Endothelial cell of umbilical vein (primary cell): ENCODE results near the gene TBCD. TPM values are rescaled to one million over a fixed set of nuclear protein-coding genes. Genes with fewer than 3 reads are reported as not detected.

Experiments used
- BruUV-seq: library from RNA; stranded (reverse); fragments of 400-500 nt; replicated peaks from 2 replicates; lab custom pipeline; 2021; lab: Mats Ljungman, UMichigan
- CTCF ChIA-PET: fragments of 300-600, 350-600 bp; sonication (Branson Sonifier 250); formaldehyde crosslinking; loops from one replicate; lab custom pipeline; 2021; ENCODE audit warnings: antibody characterized with exemption, inconsistent platforms; lab: Charles Lee
- POLR2A ChIA-PET: fragments of 300-600, 350-600 bp; sonication (Branson Sonifier 250); formaldehyde crosslinking; loops from one replicate; lab custom pipeline; 2021; ENCODE audit warnings: antibody characterized with exemption, inconsistent platforms; lab: Charles Lee
- DNase-seq: peaks from one replicate; pipeline ENCODE4 v3.0.0-alpha.2; 2011; ENCODE audit warnings: low read depth, low spot score
- FAIRE-seq: peaks from 2 replicates; lab custom pipeline; 2011; peaks lifted over from hg19 to GRCh38; lab: Jason Lieb, UNC
- H2AFZ ChIP-seq: 2 replicates; pipeline ENCODE4 v1.6.0; 2012; ENCODE audit warnings: low read depth, low read length, control low read depth, inconsistent platforms
- H3K27ac ChIP-seq: 2 replicates; pipeline ENCODE4 v1.5.1; 2011; ENCODE audit warnings: low read depth, mild to moderate bottlenecking, control low read depth, low read length, moderate library complexity; ENCODE audit not compliant: insufficient read depth
- H3K27me3 ChIP-seq, 2 experiments: 2 replicates each; pipeline versions ENCODE4 v1.6.0 to v1.6.1; 2011; ENCODE audit warnings: low read length in 2 of 2, mixed read lengths in 1 of 2; ENCODE audit not compliant: control insufficient read depth in 2 of 2, insufficient read depth in 2 of 2
- H3K36me3 ChIP-seq, 2 experiments: 2 replicates in 1 of 2; 3 replicates in 1 of 2; pipeline ENCODE4 v1.5.1; 2011; ENCODE audit warnings: low read length in 2 of 2, mild to moderate bottlenecking in 1 of 2, moderate library complexity in 1 of 2; ENCODE audit not compliant: control insufficient read depth in 2 of 2, insufficient read depth in 2 of 2; ENCODE audit errors: extremely low read depth in 1 of 2
- H3K4me1 ChIP-seq: 3 replicates; pipeline ENCODE4 v1.5.1; 2011; ENCODE audit warnings: mild to moderate bottlenecking, low read length; ENCODE audit not compliant: control insufficient read depth, insufficient read depth; ENCODE audit errors: extremely low read depth
- H3K4me2 ChIP-seq: 2 replicates; pipeline ENCODE4 v1.6.1; 2011; ENCODE audit warnings: low read length, control low read depth, mixed read lengths; ENCODE audit not compliant: insufficient read depth
- H3K4me3 ChIP-seq, 3 experiments: fragments of 200-600 bp in 1 of 3; sonication (generic), shearing (Covaris generic) in 1 of 3; replicated peaks in 1 of 3; 2 replicates each; pipeline ENCODE4 v1.5.1; 2011 to 2016; ENCODE audit warnings: control low read depth in 3 of 3, low read length in 3 of 3, mild to moderate bottlenecking in 2 of 3, inconsistent platforms in 1 of 3, low read depth in 1 of 3, moderate library complexity in 1 of 3; ENCODE audit not compliant: insufficient read depth in 1 of 3
- H3K79me2 ChIP-seq: 2 replicates; pipeline ENCODE4 v1.6.0; 2012; ENCODE audit warnings: low read length, inconsistent platforms; ENCODE audit not compliant: control insufficient read depth, insufficient read depth
- H3K9ac ChIP-seq: replicated peaks from 2 replicates; pipeline ENCODE3; 2011; ENCODE audit warnings: low read length, control low read depth; ENCODE audit not compliant: insufficient read depth; ENCODE audit errors: extremely low read depth
- H3K9me1 ChIP-seq: replicated peaks from 3 replicates; pipeline ENCODE4 v1.6.0; 2011; ENCODE audit warnings: mild to moderate bottlenecking, low read length; ENCODE audit not compliant: control insufficient read depth, insufficient read depth; ENCODE audit errors: extremely low read depth
- H3K9me3 ChIP-seq: replicated peaks from 2 replicates; pipeline ENCODE4 v1.5.1; 2012; ENCODE audit warnings: low read length, inconsistent platforms; ENCODE audit not compliant: control insufficient read depth, insufficient read depth
- H4K20me1 ChIP-seq: replicated peaks from 2 replicates; pipeline ENCODE3; 2011; ENCODE audit warnings: mild to moderate bottlenecking, low read length; ENCODE audit not compliant: control insufficient read depth, insufficient read depth; ENCODE audit errors: extremely low read depth
- EZH2 ChIP-seq: IDR thresholded peaks from 2 replicates; pipeline ENCODE4 v1.6.1; 2012; ENCODE audit warnings: borderline replicate concordance, low read depth, mild to moderate bottlenecking, moderate library complexity, low read length, inconsistent platforms; ENCODE audit not compliant: severe bottlenecking
- FOS ChIP-seq: IDR thresholded peaks from 2 replicates; pipeline ENCODE4 v1.6.1; 2011; ENCODE audit warnings: mild to moderate bottlenecking, low read length, moderate library complexity, borderline replicate concordance; ENCODE audit not compliant: insufficient read depth
- GATA2 ChIP-seq: IDR thresholded peaks from 2 replicates; pipeline ENCODE4 v1.7.0; 2011; ENCODE audit warnings: low read depth, mild to moderate bottlenecking, moderate library complexity, mixed read lengths, low read length; ENCODE audit not compliant: insufficient read length, insufficient read depth
- JUN ChIP-seq: IDR thresholded peaks from 2 replicates; pipeline ENCODE4 v1.6.1; 2011; ENCODE audit warnings: borderline replicate concordance, low read depth; ENCODE audit not compliant: insufficient read length, insufficient read depth
- POLR2AphosphoS5 ChIP-seq: IDR thresholded peaks from 2 replicates; pipeline ENCODE4 v1.6.1; 2012; ENCODE audit warnings: low read depth, mild to moderate bottlenecking, control low read depth, low read length, moderate library complexity; ENCODE audit not compliant: insufficient read depth
- dilution Hi-C: fragments of 300-500 bp; cut with MboI; formaldehyde crosslinking; loops from one replicate; pipeline ENCODE4 v1.15.0; 2019; ENCODE audit warnings: low sequenced_read_pairs; ENCODE audit not compliant: extremely low pct_ligation_motif_present
- intact Hi-C: fragments of 100-400 bp; cut with micrococcal nuclease; formaldehyde crosslinking; loops from one replicate; pipeline ENCODE4 v1.10.0; 2022
- polyA plus RNA-seq, 4 experiments: library from polyadenylated mRNA; depleted of rRNA in 3 of 4; stranded (reverse) in 3 of 4; unstranded in 1 of 4; fragments of >200 nt; gene quantifications; 2 replicates each; pipeline versions ENCODE4 v1.2.1 to v1.2.3, GENCODE V29; 2011 to 2012; ENCODE audit warnings: missing spikeins in 1 of 4
- total RNA-seq: library from RNA; stranded (reverse); gene quantifications from 2 replicates; pipeline ENCODE4 v1.2.3, GENCODE V29; 2021
- TF ChIP-seq, protein P1 (sequence below), 2 donors: IDR thresholded peaks; 1 replicate in 1 of 2; 2 replicates in 1 of 2; pipeline ENCODE4 v1.5.1; 2011; ENCODE audit warnings: low read length in 2 of 2, mild to moderate bottlenecking in 2 of 2, moderate library complexity in 2 of 2, control low read depth in 1 of 2, inconsistent platforms in 1 of 2, low read depth in 1 of 2; ENCODE audit not compliant: insufficient read depth in 1 of 2; ENCODE audit errors: extremely low read depth in 1 of 2
- TF ChIP-seq, protein P2 (sequence below): IDR thresholded peaks from 2 replicates; pipeline ENCODE4 v1.6.1; 2011; ENCODE audit not compliant: insufficient read depth, insufficient read length

TBCD gene
- total and polyA plus RNA-seq, 2 donors (not counting 3 experiments of a cell fraction or from before 2014, with no cell fraction given): 121 to 145 TPM

GRCh38 chr17:82836823-82837357, 85.0 kb downstream of the TBCD start:
- Histone ChIP-seq H3K9me1 (no peaks in the 10 kb centered on the region), H3K9ac (no peak overlapping the region), H4K20me1 (no peaks in the 10 kb centered on the region), H3K79me2 (no peaks in the 10 kb centered on the region), H2AFZ (no peak overlapping the region), H3K36me3 (no peaks in the 10 kb centered on the region), H3K4me2 (no peak overlapping the region), H3K4me1 (no peaks in the 10 kb centered on the region), H3K27ac (no peak overlapping the region), H3K9me3 (no peaks in the 10 kb centered on the region), H3K27me3 (no peaks in the 10 kb centered on the region), H3K4me3 (no peak overlapping the region)
- dilution Hi-C loops: no loop called here
- DNase-seq: no peak
- intact Hi-C loops: no loop called here
- no peak for TF ChIP-seq POLR2AphosphoS5
- TF ChIP-seq, protein P1, sequence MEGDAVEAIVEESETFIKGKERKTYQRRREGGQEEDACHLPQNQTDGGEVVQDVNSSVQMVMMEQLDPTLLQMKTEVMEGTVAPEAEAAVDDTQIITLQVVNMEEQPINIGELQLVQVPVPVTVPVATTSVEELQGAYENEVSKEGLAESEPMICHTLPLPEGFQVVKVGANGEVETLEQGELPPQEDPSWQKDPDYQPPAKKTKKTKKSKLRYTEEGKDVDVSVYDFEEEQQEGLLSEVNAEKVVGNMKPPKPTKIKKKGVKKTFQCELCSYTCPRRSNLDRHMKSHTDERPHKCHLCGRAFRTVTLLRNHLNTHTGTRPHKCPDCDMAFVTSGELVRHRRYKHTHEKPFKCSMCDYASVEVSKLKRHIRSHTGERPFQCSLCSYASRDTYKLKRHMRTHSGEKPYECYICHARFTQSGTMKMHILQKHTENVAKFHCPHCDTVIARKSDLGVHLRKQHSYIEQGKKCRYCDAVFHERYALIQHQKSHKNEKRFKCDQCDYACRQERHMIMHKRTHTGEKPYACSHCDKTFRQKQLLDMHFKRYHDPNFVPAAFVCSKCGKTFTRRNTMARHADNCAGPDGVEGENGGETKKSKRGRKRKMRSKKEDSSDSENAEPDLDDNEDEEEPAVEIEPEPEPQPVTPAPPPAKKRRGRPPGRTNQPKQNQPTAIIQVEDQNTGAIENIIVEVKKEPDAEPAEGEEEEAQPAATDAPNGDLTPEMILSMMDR (IDR thresholded peaks at IDR 0.05; ENCODE audit: extremely low read depth in 1 of 2, insufficient read depth in 1 of 2, low read depth in 1 of 2, low read length in 2 of 2): peak; percentile 7 to 23
- ChIA-PET POLR2A (no interaction called here), CTCF (interaction anchor here (1.0 to 2.4 kb wide), 6 partner anchors 8 to 81 kb away, joined by 3 to 6 read pairs (median 4); no protein-coding TSS in a partner anchor)
- BruUV-seq: no TSS peak
- peak; percentile 35 for FAIRE-seq

- no peaks in the 10 kb centered on the region for H3K36me3 ChIP-seq
- H3K4me3 ChIP-seq: no peak overlapping the region
- no TSS peak for BruUV-seq
- no peaks in the 10 kb centered on the region for H3K9me1 ChIP-seq
- no peaks in the 10 kb centered on the region for H3K9me3 ChIP-seq
- no peaks in the 10 kb centered on the region for H3K4me1 ChIP-seq
- no peaks in the 10 kb centered on the region for H4K20me1 ChIP-seq
- no peaks in the 10 kb centered on the region for H3K27me3 ChIP-seq
- H3K79me2 ChIP-seq: no peaks in the 10 kb centered on the region
- DNase-seq (no peak), FAIRE-seq (no peak)
- no peak overlapping the region for H3K27ac ChIP-seq
- POLR2A ChIA-PET: no interaction called here
- no peak overlapping the region for H2AFZ ChIP-seq
- H3K9ac ChIP-seq: no peak overlapping the region
- CTCF ChIA-PET: interaction anchor here (1.0 to 2.4 kb wide), 6 partner anchors 11 to 80 kb away, joined by 3 to 8 read pairs (median 4); no protein-coding TSS in a partner anchor
- intact Hi-C loops (no loop called here), dilution Hi-C loops (no loop called here)
- no peak overlapping the region for H3K4me2 ChIP-seq
- TF ChIP-seq, protein P1 (IDR thresholded peaks at IDR 0.05; ENCODE audit: extremely low read depth in 1 of 2, insufficient read depth in 1 of 2, low read depth in 1 of 2, low read length in 2 of 2): no peak
- TF ChIP-seq GATA2 (no peak), EZH2 (no peak), FOS (no peak), POLR2AphosphoS5 (no peak), JUN (no peak)
- TF ChIP-seq, protein P2, sequence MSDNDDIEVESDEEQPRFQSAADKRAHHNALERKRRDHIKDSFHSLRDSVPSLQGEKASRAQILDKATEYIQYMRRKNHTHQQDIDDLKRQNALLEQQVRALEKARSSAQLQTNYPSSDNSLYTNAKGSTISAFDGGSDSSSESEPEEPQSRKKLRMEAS: no peak
Measured at GRCh38 chr17:82837586-82838320, 85.9 kb downstream of the TBCD start.
